HUES48 (cell line): ENCODE results near the gene ERVK3-1.
A peak's percentile ranks its signal among the peaks of the same experiment; 100 is the strongest.
"Not testable (repeated sequence)": the region's sequence is repeated elsewhere in the genome, so short reads cannot be mapped to it uniquely, and the experiment has no call there.

ENCODE experiments used
- H3K27ac ChIP-seq: one replicate; pipeline ENCODE4 v1.7.0; 2013; ENCODE audit warnings: low read depth, low read length, inconsistent platforms
- H3K27me3 ChIP-seq: 2 replicates; pipeline ENCODE4 v1.6.1; 2013; ENCODE audit warnings: mild to moderate bottlenecking, low read length; ENCODE audit not compliant: control insufficient read depth, insufficient read depth
- H3K36me3 ChIP-seq: 2 replicates; pipeline ENCODE4 v1.6.1; 2013; ENCODE audit warnings: low read length; ENCODE audit not compliant: control insufficient read depth, insufficient read depth
- H3K4me1 ChIP-seq: 2 replicates; pipeline ENCODE4 v1.6.1; 2013; ENCODE audit warnings: mild to moderate bottlenecking, low read length; ENCODE audit not compliant: control insufficient read depth, insufficient read depth
- H3K4me3 ChIP-seq: 2 replicates; pipeline ENCODE4 v1.5.1; 2013; ENCODE audit warnings: mild to moderate bottlenecking, low read depth, low read length
- H3K9ac ChIP-seq: 2 replicates; pipeline ENCODE4 v1.6.1; 2013; ENCODE audit warnings: mild to moderate bottlenecking, low read depth, low read length, moderate library complexity
- H3K9me3 ChIP-seq: 2 replicates; pipeline ENCODE4 v1.6.1; 2013; ENCODE audit warnings: low read length; ENCODE audit not compliant: control insufficient read depth, insufficient read depth

ERVK3-1 gene, protein sequence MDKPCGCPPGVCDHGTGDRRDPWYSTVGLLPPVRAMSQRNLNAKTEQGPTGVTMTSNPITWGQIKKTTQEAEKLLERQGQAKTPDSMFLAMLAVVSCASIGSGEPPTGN

GRCh38 chr19:58305065-58305931 is at the start of gene ERVK3-1:
Gene ERVK3-1 (plus strand): TSS chr19:58305377. CDS start chr19:58312169, 6,792 bp downstream.
- no peaks in the 10 kb centered on the region for H3K27me3 ChIP-seq
- peak within 1 kb of the TSS; percentile 46 for H3K27ac ChIP-seq
- H3K4me1 ChIP-seq = 0 out of 2 replicates have a peak, but pooled peaks cover 5% of the 10 kb centered on the region
- peak within 1 kb of the TSS; percentile 77 for H3K9ac ChIP-seq
- peak within 1 kb of the TSS; percentile 93 for H3K4me3 ChIP-seq
- peaks cover 48% of the 10 kb centered on the region for H3K36me3 ChIP-seq
- no peaks in the 10 kb centered on the region for H3K9me3 ChIP-seq

GRCh38 chr19:58258259-58258658 is 46.9 kb upstream of the ERVK3-1 start:
- not testable (repeated sequence) for H3K27ac ChIP-seq, H3K4me1 ChIP-seq, H3K9ac ChIP-seq, H3K27me3 ChIP-seq
- H3K9me3 ChIP-seq = peaks cover 98% of the 10 kb centered on the region
- peak overlapping the region; percentile 38; the same call in 1 of the 2 replicates for H3K4me3 ChIP-seq
- H3K36me3 ChIP-seq = peaks cover 95% of the 10 kb centered on the region

- H3K4me1 ChIP-seq = no peaks in the 10 kb centered on the region
- H3K27ac ChIP-seq = no peak overlapping the region
- peaks cover 98% of the 10 kb centered on the region for H3K9me3 ChIP-seq
- H3K36me3 ChIP-seq = peaks cover 87% of the 10 kb centered on the region
- H3K4me3 ChIP-seq = peak overlapping the region; percentile 36; the same call in 1 of the 2 replicates
- no peak overlapping the region for H3K9ac ChIP-seq
- H3K27me3 ChIP-seq = no peaks in the 10 kb centered on the region
These were observed 43.6 kb upstream of the ERVK3-1 start for GRCh38 chr19:58261600-58261967.

DNA sequence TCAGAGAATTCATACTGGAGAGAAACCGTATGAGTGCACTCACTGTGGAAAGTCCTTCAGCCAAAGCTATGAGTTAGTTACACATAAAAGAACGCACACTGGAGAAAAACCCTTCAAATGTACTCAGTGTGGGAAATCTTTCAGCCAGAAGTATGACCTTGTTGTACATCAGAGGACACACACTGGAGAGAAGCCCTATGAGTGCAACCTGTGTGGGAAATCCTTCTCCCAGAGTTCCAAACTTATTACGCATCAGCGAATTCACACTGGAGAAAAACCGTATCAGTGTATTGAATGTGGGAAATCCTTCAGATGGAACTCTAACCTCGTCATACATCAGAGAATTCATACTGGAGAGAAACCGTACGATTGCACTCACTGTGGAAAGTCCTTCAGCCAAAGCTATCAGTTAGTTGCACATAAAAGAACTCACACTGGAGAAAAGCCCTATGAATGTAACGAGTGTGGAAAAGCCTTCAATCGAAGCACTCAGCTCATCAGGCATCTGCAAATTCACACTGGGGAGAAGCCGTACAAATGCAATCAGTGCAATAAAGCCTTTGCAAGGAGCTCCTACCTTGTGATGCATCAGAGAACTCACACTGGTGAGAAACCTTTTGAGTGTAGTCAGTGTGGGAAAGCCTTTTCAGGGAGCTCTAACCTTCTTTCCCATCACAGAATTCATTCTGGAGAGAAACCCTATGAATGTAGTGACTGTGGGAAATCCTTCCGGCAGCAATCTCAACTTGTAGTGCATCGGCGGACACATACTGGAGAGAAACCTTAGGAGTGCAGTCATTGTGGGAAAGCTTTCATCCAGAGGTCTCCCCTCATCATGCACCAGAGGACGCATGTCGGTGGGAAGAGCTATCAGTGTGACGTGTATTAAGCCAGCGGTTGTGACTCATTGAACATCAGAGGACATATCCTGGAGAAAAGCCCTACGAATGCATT is 42.9 kb upstream of the ERVK3-1 start:
- Histone ChIP-seq H3K27ac (no peak overlapping the region), H3K4me1 (no peaks in the 10 kb centered on the region), H3K27me3 (no peaks in the 10 kb centered on the region), H3K4me3 (peak overlapping the region; percentile 36), H3K9ac (no peak overlapping the region), H3K9me3 (peaks cover 97% of the 10 kb centered on the region), H3K36me3 (peaks cover 81% of the 10 kb centered on the region)

DNA sequence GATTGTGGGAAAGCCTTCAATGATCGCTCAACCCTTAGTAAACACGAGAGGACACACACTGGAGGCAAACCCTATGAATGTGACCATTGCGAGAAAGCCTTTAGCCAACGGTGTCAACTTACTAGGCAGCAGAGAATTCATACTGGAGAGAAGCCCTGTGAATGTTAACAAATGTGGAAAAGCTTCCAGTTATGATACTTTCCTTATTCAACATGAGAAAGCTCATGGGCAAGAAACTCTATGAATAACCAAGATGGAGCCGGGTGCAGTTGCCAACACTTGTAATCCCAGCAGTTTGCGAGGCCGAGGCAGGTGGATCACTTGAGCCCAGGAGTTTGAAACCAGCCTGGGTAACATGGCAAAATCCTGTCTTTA is 42.3 kb upstream of the ERVK3-1 start:
- Histone ChIP-seq H3K9me3 (peaks cover 90% of the 10 kb centered on the region), H3K27ac (no peak overlapping the region), H3K4me3 (peak overlapping the region; percentile 36), H3K9ac (no peak overlapping the region), H3K27me3 (no peaks in the 10 kb centered on the region), H3K36me3 (peaks cover 74% of the 10 kb centered on the region), H3K4me1 (no peaks in the 10 kb centered on the region)

- Histone ChIP-seq H3K4me3 (peak overlapping the region; percentile 27), H3K9ac (no peak overlapping the region), H3K9me3 (peaks cover 79% of the 10 kb centered on the region), H3K27me3 (no peaks in the 10 kb centered on the region), H3K4me1 (no peaks in the 10 kb centered on the region), H3K27ac (no peak overlapping the region), H3K36me3 (peaks cover 53% of the 10 kb centered on the region)
These were observed 40.1 kb upstream of the ERVK3-1 start for GRCh38 chr19:58265100-58265499.

DNA sequence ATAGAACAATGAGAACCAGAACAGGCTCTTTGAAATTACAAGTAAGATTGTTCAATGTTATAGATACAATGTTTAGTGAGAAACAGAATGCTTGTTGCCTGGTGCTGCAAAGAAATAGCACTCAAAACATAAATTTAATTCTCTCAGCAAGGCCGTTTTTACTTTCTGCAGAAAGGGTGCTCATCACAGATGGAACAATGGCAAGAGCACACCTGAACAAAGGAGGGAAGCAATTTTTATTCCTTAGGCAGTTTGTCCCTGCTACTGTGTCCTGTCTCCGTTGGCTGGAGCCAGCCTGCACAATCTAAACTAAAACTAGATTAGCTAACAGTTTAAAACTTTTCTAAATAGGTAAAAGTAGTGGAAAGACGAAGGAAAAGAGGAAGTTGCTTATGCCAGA is 36.8 kb upstream of the ERVK3-1 start:
- Histone ChIP-seq H3K27ac (no peak overlapping the region), H3K9me3 (peaks cover 47% of the 10 kb centered on the region), H3K36me3 (peaks cover 33% of the 10 kb centered on the region), H3K27me3 (no peaks in the 10 kb centered on the region), H3K4me3 (no peak overlapping the region), H3K9ac (no peak overlapping the region), H3K4me1 (no peaks in the 10 kb centered on the region)

- no peak overlapping the region for H3K9ac ChIP-seq
- peaks cover 19% of the 10 kb centered on the region for H3K36me3 ChIP-seq
- H3K27me3 ChIP-seq = no peaks in the 10 kb centered on the region
- peaks cover 3% of the 10 kb centered on the region; the same call in 1 of the 2 replicates for H3K9me3 ChIP-seq
- no peak overlapping the region for H3K4me3 ChIP-seq
- H3K27ac ChIP-seq = no peak overlapping the region
- H3K4me1 ChIP-seq = peaks cover under 1% of the 10 kb centered on the region
These were observed 30.4 kb upstream of the ERVK3-1 start for GRCh38 chr19:58274771-58275201.

DNA sequence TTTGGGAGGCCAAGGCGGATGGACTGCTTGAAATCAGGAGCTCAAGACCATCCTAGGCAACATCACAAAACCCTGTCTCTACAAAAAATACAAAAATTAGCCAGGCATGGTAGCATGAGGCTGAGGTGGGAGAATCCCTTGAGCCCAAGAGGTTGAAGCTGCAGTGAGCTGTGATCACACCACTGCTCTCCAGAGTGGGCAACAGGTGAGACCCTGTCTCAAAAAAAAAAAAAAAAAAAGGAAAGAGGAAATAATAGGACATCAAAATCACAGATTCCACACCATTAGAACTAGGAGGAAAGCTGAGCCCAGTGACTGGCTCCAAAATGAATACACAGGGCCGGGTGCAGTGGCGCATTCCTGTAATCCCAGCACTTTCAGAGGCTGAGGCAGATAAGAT is 29.6 kb upstream of the ERVK3-1 start:
- H3K9ac ChIP-seq = no peak overlapping the region
- no peaks in the 10 kb centered on the region for H3K27me3 ChIP-seq
- peaks cover 8% of the 10 kb centered on the region for H3K4me1 ChIP-seq
- peaks cover 22% of the 10 kb centered on the region for H3K36me3 ChIP-seq
- H3K4me3 ChIP-seq = no peak overlapping the region
- no peaks in the 10 kb centered on the region for H3K9me3 ChIP-seq
- no peak overlapping the region for H3K27ac ChIP-seq

DNA sequence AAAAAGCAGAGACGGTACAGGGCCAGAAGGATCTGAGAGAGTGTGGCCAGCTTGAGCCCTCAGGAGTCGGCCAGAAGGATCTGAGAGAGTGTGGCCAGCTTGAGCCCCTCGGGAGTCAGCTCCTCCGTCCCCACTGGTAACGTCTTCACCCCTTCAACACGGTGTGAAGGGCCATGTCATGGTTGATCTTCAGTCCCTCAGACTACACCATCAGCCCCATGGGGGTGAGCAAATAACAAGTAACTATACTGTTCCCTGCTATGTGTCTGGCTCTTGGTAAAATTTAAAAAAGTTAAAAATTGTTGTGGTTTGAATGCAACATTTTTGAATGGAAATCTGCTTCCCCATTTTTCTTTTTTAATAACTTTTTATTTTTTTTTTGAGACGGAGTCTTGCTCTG is 28.0 kb upstream of the ERVK3-1 start:
- Histone ChIP-seq H3K9ac (no peak overlapping the region), H3K4me1 (peaks cover 8% of the 10 kb centered on the region), H3K9me3 (no peaks in the 10 kb centered on the region), H3K27ac (no peak overlapping the region), H3K27me3 (no peaks in the 10 kb centered on the region), H3K36me3 (peaks cover 25% of the 10 kb centered on the region), H3K4me3 (no peak overlapping the region)
